Cardiac muscle cell (in vitro differentiated cells and primary cell): ENCODE data around the gene KCNS3. TPM values are rescaled to one million over a fixed set of nuclear protein-coding genes. Genes with fewer than 3 reads are reported as not detected.

ENCODE experiments used
- DNase-seq, 2 donors: peaks; one replicate each; pipeline versions ENCODE4 v3.0.0 to v3.0.0-alpha.2; 2010 to 2017; ENCODE audit warnings: low read depth in 1 of 2, low spot score in 1 of 2
- H3K27ac ChIP-seq: fragments of 200-600 bp; sonication (generic); 2 replicates; pipeline ENCODE4 v1.5.1; 2016
- H3K27me3 ChIP-seq: fragments of 200-600 bp; sonication (generic); 2 replicates; pipeline ENCODE4 v1.6.0; 2016; ENCODE audit warnings: control low read depth
- H3K36me3 ChIP-seq: fragments of 200-600 bp; sonication (generic); 2 replicates; pipeline ENCODE4 v1.5.1; 2016; ENCODE audit warnings: control low read depth
- H3K4me1 ChIP-seq: fragments of 200-600 bp; sonication (generic); 2 replicates; pipeline ENCODE4 v1.8.1; 2017; ENCODE audit warnings: low read depth, mild to moderate bottlenecking, mixed run types
- H3K4me3 ChIP-seq: fragments of 200-600 bp; sonication (generic); 2 replicates; pipeline ENCODE4 v1.5.1; 2016; ENCODE audit warnings: mild to moderate bottlenecking
- H3K9me3 ChIP-seq: fragments of 200-600 bp; sonication (generic); 2 replicates; pipeline ENCODE4 v1.5.1; 2017; ENCODE audit warnings: low read depth, mild to moderate bottlenecking, control low read depth
- polyA plus RNA-seq: library from polyadenylated mRNA; unstranded; fragments of >200 nt; fragmentation: Nextera tagmentation; extraction: Ambion mirVana; gene quantifications from 2 replicates; pipeline ENCODE4 v1.2.1, GENCODE V29; 2016
- total RNA-seq: library from RNA; depleted of rRNA; stranded (reverse); fragments of >200 nt; gene quantifications from 2 replicates; pipeline ENCODE4 v1.2.3, GENCODE V29; 2016
- TF ChIP-seq, protein P1 (sequence below): IDR thresholded peaks from 2 replicates; pipeline ENCODE4 v1.5.1; 2012; ENCODE audit warnings: low read depth, mild to moderate bottlenecking, low read length

Gene KCNS3
- total and polyA plus RNA-seq, 2 experiments from 2014 or later: 3.7 to 10.5 TPM

GRCh38 chr2:17943444-17943843, 65.0 kb downstream of the KCNS3 start:
- no peak overlapping the region for H3K4me3 ChIP-seq
- no peaks in the 10 kb centered on the region for H3K4me1 ChIP-seq
- H3K36me3 ChIP-seq: no peaks in the 10 kb centered on the region
- H3K27ac ChIP-seq: no peak overlapping the region
- H3K9me3 ChIP-seq: no peaks in the 10 kb centered on the region
- no peak for DNase-seq
- no peaks in the 10 kb centered on the region for H3K27me3 ChIP-seq
- TF ChIP-seq, protein P1, sequence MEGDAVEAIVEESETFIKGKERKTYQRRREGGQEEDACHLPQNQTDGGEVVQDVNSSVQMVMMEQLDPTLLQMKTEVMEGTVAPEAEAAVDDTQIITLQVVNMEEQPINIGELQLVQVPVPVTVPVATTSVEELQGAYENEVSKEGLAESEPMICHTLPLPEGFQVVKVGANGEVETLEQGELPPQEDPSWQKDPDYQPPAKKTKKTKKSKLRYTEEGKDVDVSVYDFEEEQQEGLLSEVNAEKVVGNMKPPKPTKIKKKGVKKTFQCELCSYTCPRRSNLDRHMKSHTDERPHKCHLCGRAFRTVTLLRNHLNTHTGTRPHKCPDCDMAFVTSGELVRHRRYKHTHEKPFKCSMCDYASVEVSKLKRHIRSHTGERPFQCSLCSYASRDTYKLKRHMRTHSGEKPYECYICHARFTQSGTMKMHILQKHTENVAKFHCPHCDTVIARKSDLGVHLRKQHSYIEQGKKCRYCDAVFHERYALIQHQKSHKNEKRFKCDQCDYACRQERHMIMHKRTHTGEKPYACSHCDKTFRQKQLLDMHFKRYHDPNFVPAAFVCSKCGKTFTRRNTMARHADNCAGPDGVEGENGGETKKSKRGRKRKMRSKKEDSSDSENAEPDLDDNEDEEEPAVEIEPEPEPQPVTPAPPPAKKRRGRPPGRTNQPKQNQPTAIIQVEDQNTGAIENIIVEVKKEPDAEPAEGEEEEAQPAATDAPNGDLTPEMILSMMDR: no peak

- H3K27me3 ChIP-seq: no peaks in the 10 kb centered on the region
- H3K4me3 ChIP-seq: no peak overlapping the region
- DNase-seq: no peak
- H3K9me3 ChIP-seq: no peaks in the 10 kb centered on the region
- TF ChIP-seq, protein P1: no peak
- no peak overlapping the region for H3K27ac ChIP-seq
- H3K36me3 ChIP-seq: no peaks in the 10 kb centered on the region
- H3K4me1 ChIP-seq: no peaks in the 10 kb centered on the region
These were observed 68.6 kb downstream of the KCNS3 start for GRCh38 chr2:17947113-17947512.

DNA sequence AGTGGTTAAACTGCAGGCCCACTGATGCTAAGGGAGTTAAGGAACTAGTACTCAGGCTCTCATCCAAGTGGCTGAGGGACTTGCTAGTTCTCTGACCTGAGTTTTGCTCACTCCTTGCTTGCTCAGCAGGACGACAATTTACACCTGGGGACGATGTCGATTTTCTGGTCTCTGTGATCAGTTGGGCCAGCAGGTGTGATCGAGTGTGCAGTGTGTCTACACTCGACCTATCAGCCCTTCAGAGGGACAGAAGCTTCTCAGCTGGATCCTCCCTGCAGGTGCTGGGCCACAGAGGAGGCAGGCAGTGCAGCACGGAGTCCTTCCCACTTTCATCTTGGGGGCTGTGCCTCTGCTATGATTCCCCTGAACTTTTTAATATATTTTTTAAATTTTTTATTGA, 71.5 kb downstream of the KCNS3 start:
- H3K4me1 ChIP-seq: no peaks in the 10 kb centered on the region
- TF ChIP-seq, protein P1: no peak

DNA sequence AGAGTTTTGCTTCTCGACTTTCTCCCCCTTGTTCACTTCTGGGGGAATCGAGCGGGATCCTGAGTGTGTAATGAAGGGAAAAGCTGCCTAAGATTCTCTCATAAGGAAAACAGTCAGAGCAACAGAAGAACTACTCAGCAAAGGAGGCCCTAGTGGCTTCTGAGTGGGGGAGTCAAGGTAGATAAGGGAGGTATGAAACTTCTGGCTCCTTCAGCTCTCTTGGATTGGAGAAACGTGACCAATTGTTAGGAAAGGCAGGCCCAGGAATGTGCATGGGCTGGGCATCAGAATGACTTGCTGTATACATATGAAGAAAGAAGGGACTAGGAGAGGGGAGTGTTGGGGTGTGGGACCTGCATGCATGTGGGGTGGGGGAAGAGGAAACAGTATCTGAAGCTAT, 73.1 kb downstream of the KCNS3 start:
- H3K4me1 ChIP-seq: no peaks in the 10 kb centered on the region
- no peak overlapping the region for H3K27ac ChIP-seq
- no peak for DNase-seq
- TF ChIP-seq, protein P1: no peak
- no peaks in the 10 kb centered on the region for H3K9me3 ChIP-seq
- no peaks in the 10 kb centered on the region for H3K36me3 ChIP-seq
- H3K27me3 ChIP-seq: no peaks in the 10 kb centered on the region
- no peak overlapping the region for H3K4me3 ChIP-seq

More for the DNA sequence above, 71.5 kb downstream of the KCNS3 start:
- H3K4me3 ChIP-seq: no peak overlapping the region
- no peaks in the 10 kb centered on the region for H3K9me3 ChIP-seq
- H3K36me3 ChIP-seq: no peaks in the 10 kb centered on the region
- DNase-seq: no peak
- H3K27me3 ChIP-seq: no peaks in the 10 kb centered on the region
- H3K27ac ChIP-seq: no peak overlapping the region

DNA sequence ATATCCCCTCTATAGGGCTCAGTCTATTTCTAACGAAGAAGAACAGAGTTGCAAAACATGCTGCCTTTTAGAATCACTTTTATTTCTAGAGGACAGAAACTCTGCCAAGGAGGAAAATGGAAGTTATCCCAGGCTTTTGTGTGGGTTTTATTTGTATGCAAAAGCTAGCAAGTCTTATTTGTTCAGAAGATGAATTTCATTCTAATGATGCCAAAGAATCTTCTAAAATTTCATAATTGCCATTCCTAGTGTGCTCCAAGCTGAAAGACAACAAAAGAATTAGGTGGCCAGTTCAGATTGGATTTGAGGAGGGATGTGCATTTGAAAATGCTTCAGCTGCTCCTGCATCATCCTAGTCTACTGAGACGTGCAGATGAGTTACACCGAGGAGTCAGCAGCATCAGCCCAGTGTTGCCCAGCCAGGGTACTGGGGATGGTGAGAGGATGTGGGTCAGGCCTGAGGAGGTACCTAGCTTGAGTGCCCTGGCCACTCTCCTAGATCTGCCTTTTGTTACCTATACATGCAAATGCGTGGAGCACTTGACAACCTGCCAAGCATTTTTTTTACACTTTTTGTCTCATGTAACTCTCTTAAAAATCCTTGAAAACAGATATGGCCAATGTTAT, 80.1 kb downstream of the KCNS3 start:
- DNase-seq: no peak
- TF ChIP-seq, protein P1: no peak
- no peak overlapping the region for H3K4me3 ChIP-seq
- H3K9me3 ChIP-seq: no peaks in the 10 kb centered on the region
- no peaks in the 10 kb centered on the region for H3K36me3 ChIP-seq
- H3K4me1 ChIP-seq: no peaks in the 10 kb centered on the region
- H3K27ac ChIP-seq: no peak overlapping the region
- H3K27me3 ChIP-seq: no peaks in the 10 kb centered on the region
